Measurements from ENCODE around the gene PRPF19. TPM values are rescaled to one million over a fixed set of nuclear protein-coding genes. Genes with fewer than 3 reads are reported as not detected.

Gene PRPF19
- total RNA-seq, 1 donor from 2014 or later: 58.1 TPM

GRCh38 chr11:60899977-60900376 is 6.4 kb downstream of the PRPF19 start:
- peaks cover 14% of the 10 kb centered on the region for H3K4me1 ChIP-seq
- H3K9me3 ChIP-seq: no peaks in the 10 kb centered on the region
- no peak for TF ChIP-seq CTCF (IDR thresholded peaks at IDR 0.05)
- H3K4me3 ChIP-seq: no peak overlapping the region
- no peak for DNase-seq
- intact Hi-C loops (cut with DNase I): loop anchor here (5.0 kb wide), 1 partner anchor 68 kb away; no protein-coding TSS in a partner anchor
- ATAC-seq: no peak
- H3K27ac ChIP-seq: no peak overlapping the region
- peaks cover 91% of the 10 kb centered on the region for H3K36me3 ChIP-seq
- no peaks in the 10 kb centered on the region for H3K27me3 ChIP-seq (ENCODE audit: low read depth)

GRCh38 chr11:60899046-60899936 is 7.1 kb downstream of the PRPF19 start:
- Histone ChIP-seq H3K9me3 (no peaks in the 10 kb centered on the region), H3K36me3 (peaks cover 98% of the 10 kb centered on the region), H3K4me1 (peaks cover 7% of the 10 kb centered on the region), H3K27ac (no peak overlapping the region), H3K4me3 (no peak overlapping the region), H3K27me3 (ENCODE audit: low read depth) (no peaks in the 10 kb centered on the region)
- peak; percentile 94 for TF ChIP-seq CTCF (IDR thresholded peaks at IDR 0.05)
- intact Hi-C loops (cut with DNase I): loop anchor here (5.0 kb wide), 1 partner anchor 67 kb away; no protein-coding TSS in a partner anchor
- ATAC-seq (peak; percentile 79 to 83), DNase-seq (no peak)

- no peak overlapping the region for H3K27ac ChIP-seq
- no peaks in the 10 kb centered on the region for H3K4me1 ChIP-seq
- ATAC-seq (no peak), DNase-seq (no peak)
- H3K9me3 ChIP-seq: no peaks in the 10 kb centered on the region
- H3K27me3 ChIP-seq (ENCODE audit: low read depth): no peaks in the 10 kb centered on the region
- H3K36me3 ChIP-seq: peaks cover 100% of the 10 kb centered on the region
- intact Hi-C loops (cut with DNase I): loop anchor here (5.0 kb wide), 1 partner anchor 65 kb away; no protein-coding TSS in a partner anchor
- no peak overlapping the region for H3K4me3 ChIP-seq
- TF ChIP-seq CTCF (IDR thresholded peaks at IDR 0.05): no peak
These were observed 8.9 kb downstream of the PRPF19 start for GRCh38 chr11:60897496-60897895.

GRCh38 chr11:60895687-60896086 is 10.7 kb downstream of the PRPF19 start:
- H3K27ac ChIP-seq: no peak overlapping the region
- H3K4me3 ChIP-seq: no peak overlapping the region
- no peak for ATAC-seq
- H3K9me3 ChIP-seq: no peaks in the 10 kb centered on the region
- no peaks in the 10 kb centered on the region for H3K27me3 ChIP-seq (ENCODE audit: low read depth)
- no peak for TF ChIP-seq CTCF (IDR thresholded peaks at IDR 0.05)
- H3K4me1 ChIP-seq: no peaks in the 10 kb centered on the region
- DNase-seq: no peak
- peaks cover 92% of the 10 kb centered on the region for H3K36me3 ChIP-seq
- intact Hi-C loops (cut with DNase I): loop anchor here (5.0 kb wide), 1 partner anchor 63 kb away; no protein-coding TSS in a partner anchor

- DNase-seq (no peak), ATAC-seq (no peak)
- intact Hi-C loops (cut with DNase I): no loop called here
- H3K36me3 ChIP-seq: peaks cover 48% of the 10 kb centered on the region
- no peaks in the 10 kb centered on the region for H3K4me1 ChIP-seq
- no peaks in the 10 kb centered on the region for H3K9me3 ChIP-seq
- no peaks in the 10 kb centered on the region for H3K27me3 ChIP-seq (ENCODE audit: low read depth)
- H3K4me3 ChIP-seq: no peak overlapping the region
- H3K27ac ChIP-seq: no peak overlapping the region
- no peak for TF ChIP-seq CTCF (IDR thresholded peaks at IDR 0.05)
These were observed 15.2 kb downstream of the PRPF19 start for GRCh38 chr11:60891103-60891741.

All from lower lobe of right lung (tissue), 2 donors.